ENCODE measurements around the gene NRIP1.

Gene NRIP1

GRCh38 chr21:14981246-14981645, 83.6 kb downstream of the NRIP1 start:
- Mint-ChIP-seq H3K9me3 (no peaks in the 10 kb centered on the region), H3K4me1 (ENCODE audit: low read depth) (no peaks in the 10 kb centered on the region), H3K27ac (no peak overlapping the region), H3K4me3 (no peak overlapping the region), H3K36me3 (ENCODE audit: low read depth) (no peaks in the 10 kb centered on the region), H3K27me3 (ENCODE audit: low read depth) (no peaks in the 10 kb centered on the region)
- DNase-seq (ENCODE audit: low spot score): no peak

GRCh38 chr21:14979264-14979663, 85.5 kb downstream of the NRIP1 start:
- Mint-ChIP-seq H3K27ac (no peak overlapping the region), H3K4me3 (no peak overlapping the region), H3K36me3 (ENCODE audit: low read depth) (no peaks in the 10 kb centered on the region), H3K27me3 (ENCODE audit: low read depth) (no peaks in the 10 kb centered on the region), H3K4me1 (ENCODE audit: low read depth) (no peaks in the 10 kb centered on the region), H3K9me3 (no peaks in the 10 kb centered on the region)
- DNase-seq (ENCODE audit: low spot score): no peak

- Mint-ChIP-seq H3K27ac (no peak overlapping the region), H3K4me3 (no peak overlapping the region), H3K36me3 (ENCODE audit: low read depth) (no peaks in the 10 kb centered on the region), H3K9me3 (no peaks in the 10 kb centered on the region), H3K4me1 (ENCODE audit: low read depth) (no peaks in the 10 kb centered on the region), H3K27me3 (ENCODE audit: low read depth) (no peaks in the 10 kb centered on the region)
- no peak for DNase-seq (ENCODE audit: low spot score)
Measured at GRCh38 chr21:14977814-14978213, 87.0 kb downstream of the NRIP1 start.

- Mint-ChIP-seq H3K27me3 (ENCODE audit: low read depth) (no peaks in the 10 kb centered on the region), H3K4me3 (no peak overlapping the region), H3K36me3 (ENCODE audit: low read depth) (no peaks in the 10 kb centered on the region), H3K9me3 (no peaks in the 10 kb centered on the region), H3K4me1 (ENCODE audit: low read depth) (no peaks in the 10 kb centered on the region), H3K27ac (no peak overlapping the region)
- no peak for DNase-seq (ENCODE audit: low spot score)
Measured at GRCh38 chr21:14975136-14975919, 89.5 kb downstream of the NRIP1 start.

GRCh38 chr21:14972678-14973077, 92.1 kb downstream of the NRIP1 start:
- peaks cover 2% of the 10 kb centered on the region for H3K4me1 Mint-ChIP-seq (ENCODE audit: low read depth)
- no peak for DNase-seq (ENCODE audit: low spot score)
- no peak overlapping the region for H3K27ac Mint-ChIP-seq
- H3K36me3 Mint-ChIP-seq (ENCODE audit: low read depth): peaks cover 5% of the 10 kb centered on the region
- no peaks in the 10 kb centered on the region for H3K9me3 Mint-ChIP-seq
- no peaks in the 10 kb centered on the region for H3K27me3 Mint-ChIP-seq (ENCODE audit: low read depth)
- H3K4me3 Mint-ChIP-seq: no peak overlapping the region

- Mint-ChIP-seq H3K27ac (no peak overlapping the region), H3K27me3 (ENCODE audit: low read depth) (no peaks in the 10 kb centered on the region), H3K4me1 (ENCODE audit: low read depth) (peaks cover 6% of the 10 kb centered on the region), H3K4me3 (no peak overlapping the region), H3K9me3 (no peaks in the 10 kb centered on the region), H3K36me3 (ENCODE audit: low read depth) (peaks cover 18% of the 10 kb centered on the region)
- no peak for DNase-seq (ENCODE audit: low spot score)
Measured at GRCh38 chr21:14968821-14969220, 96.0 kb downstream of the NRIP1 start.

- H3K27ac Mint-ChIP-seq: no peak overlapping the region
- no peaks in the 10 kb centered on the region for H3K9me3 Mint-ChIP-seq
- DNase-seq (ENCODE audit: low spot score): no peak
Measured at GRCh38 chr21:14968029-14968428, 96.8 kb downstream of the NRIP1 start.

GRCh38 chr21:14964621-14965020, 100.2 kb downstream of the NRIP1 start:
- no peaks in the 10 kb centered on the region for H3K27me3 Mint-ChIP-seq (ENCODE audit: low read depth)
- H3K36me3 Mint-ChIP-seq (ENCODE audit: low read depth): peaks cover 18% of the 10 kb centered on the region
- DNase-seq (ENCODE audit: low spot score): no peak
- no peak overlapping the region for H3K27ac Mint-ChIP-seq
- no peak overlapping the region for H3K4me3 Mint-ChIP-seq
- H3K4me1 Mint-ChIP-seq (ENCODE audit: low read depth): peaks cover 6% of the 10 kb centered on the region
- no peaks in the 10 kb centered on the region for H3K9me3 Mint-ChIP-seq

More at GRCh38 chr21:14968029-14968428, 96.8 kb downstream of the NRIP1 start:
- Mint-ChIP-seq H3K36me3 (ENCODE audit: low read depth) (peaks cover 18% of the 10 kb centered on the region), H3K27me3 (ENCODE audit: low read depth) (no peaks in the 10 kb centered on the region), H3K4me1 (ENCODE audit: low read depth) (peaks cover 6% of the 10 kb centered on the region), H3K4me3 (no peak overlapping the region)

- no peak for DNase-seq (ENCODE audit: low spot score)
- no peaks in the 10 kb centered on the region for H3K9me3 Mint-ChIP-seq
- no peaks in the 10 kb centered on the region for H3K27me3 Mint-ChIP-seq (ENCODE audit: low read depth)
- H3K27ac Mint-ChIP-seq: no peak overlapping the region
- peaks cover 9% of the 10 kb centered on the region for H3K36me3 Mint-ChIP-seq (ENCODE audit: low read depth)
- peaks cover under 1% of the 10 kb centered on the region for H3K4me1 Mint-ChIP-seq (ENCODE audit: low read depth)
- no peak overlapping the region for H3K4me3 Mint-ChIP-seq
Measured at GRCh38 chr21:14962217-14962616, 102.6 kb downstream of the NRIP1 start.

GRCh38 chr21:14961502-14961901, 103.3 kb downstream of the NRIP1 start:
- H3K9me3 Mint-ChIP-seq: no peaks in the 10 kb centered on the region
- no peaks in the 10 kb centered on the region for H3K4me1 Mint-ChIP-seq (ENCODE audit: low read depth)
- no peak for DNase-seq (ENCODE audit: low spot score)
- no peaks in the 10 kb centered on the region for H3K27me3 Mint-ChIP-seq (ENCODE audit: low read depth)
- H3K36me3 Mint-ChIP-seq (ENCODE audit: low read depth): peaks cover 4% of the 10 kb centered on the region
- H3K4me3 Mint-ChIP-seq: no peak overlapping the region
- no peak overlapping the region for H3K27ac Mint-ChIP-seq

- H3K27me3 Mint-ChIP-seq (ENCODE audit: low read depth): no peaks in the 10 kb centered on the region
- H3K9me3 Mint-ChIP-seq: no peaks in the 10 kb centered on the region
- no peaks in the 10 kb centered on the region for H3K4me1 Mint-ChIP-seq (ENCODE audit: low read depth)
- no peaks in the 10 kb centered on the region for H3K36me3 Mint-ChIP-seq (ENCODE audit: low read depth)
- DNase-seq (ENCODE audit: low spot score): no peak
- no peak overlapping the region for H3K27ac Mint-ChIP-seq
- no peak overlapping the region for H3K4me3 Mint-ChIP-seq
Measured at GRCh38 chr21:14959343-14959742, 105.5 kb downstream of the NRIP1 start.

- Mint-ChIP-seq H3K9me3 (no peaks in the 10 kb centered on the region), H3K27me3 (ENCODE audit: low read depth) (no peaks in the 10 kb centered on the region), H3K36me3 (ENCODE audit: low read depth) (no peaks in the 10 kb centered on the region), H3K4me3 (no peak overlapping the region), H3K27ac (no peak overlapping the region), H3K4me1 (ENCODE audit: low read depth) (no peaks in the 10 kb centered on the region)
- no peak for DNase-seq (ENCODE audit: low spot score)
Measured at GRCh38 chr21:14957836-14958235, 107.0 kb downstream of the NRIP1 start.

GRCh38 chr21:14956807-14957206, 108.0 kb downstream of the NRIP1 start:
- Mint-ChIP-seq H3K36me3 (ENCODE audit: low read depth) (no peaks in the 10 kb centered on the region), H3K4me1 (ENCODE audit: low read depth) (no peaks in the 10 kb centered on the region), H3K9me3 (no peaks in the 10 kb centered on the region), H3K27me3 (ENCODE audit: low read depth) (no peaks in the 10 kb centered on the region), H3K27ac (no peak overlapping the region), H3K4me3 (no peak overlapping the region)
- no peak for DNase-seq (ENCODE audit: low spot score)

GRCh38 chr21:14955936-14956520, 108.8 kb downstream of the NRIP1 start:
- H3K9me3 Mint-ChIP-seq: no peaks in the 10 kb centered on the region
- H3K4me3 Mint-ChIP-seq: no peak overlapping the region
- H3K4me1 Mint-ChIP-seq (ENCODE audit: low read depth): no peaks in the 10 kb centered on the region
- no peaks in the 10 kb centered on the region for H3K27me3 Mint-ChIP-seq (ENCODE audit: low read depth)
- DNase-seq (ENCODE audit: low spot score): no peak
- H3K36me3 Mint-ChIP-seq (ENCODE audit: low read depth): no peaks in the 10 kb centered on the region
- H3K27ac Mint-ChIP-seq: no peak overlapping the region

GRCh38 chr21:14952916-14953315, 111.9 kb downstream of the NRIP1 start:
- no peak overlapping the region for H3K4me3 Mint-ChIP-seq
- no peak for DNase-seq (ENCODE audit: low spot score)
- no peak overlapping the region for H3K27ac Mint-ChIP-seq
- no peaks in the 10 kb centered on the region for H3K36me3 Mint-ChIP-seq (ENCODE audit: low read depth)
- no peaks in the 10 kb centered on the region for H3K4me1 Mint-ChIP-seq (ENCODE audit: low read depth)
- no peaks in the 10 kb centered on the region for H3K9me3 Mint-ChIP-seq
- no peaks in the 10 kb centered on the region for H3K27me3 Mint-ChIP-seq (ENCODE audit: low read depth)
